ENCODE results near the gene ENOX1.
A peak's percentile ranks its signal among the peaks of the same experiment; 100 is the strongest.

The ENOX1 gene

GRCh38 chr13:43787518-43787891, 733 bp upstream of the ENOX1 start:
- no peak overlapping the region for H3K27ac ChIP-seq (ENCODE audit: low read depth in 2 of 2, low read length in 2 of 2)
- peaks cover 11 to 16% of the 10 kb centered on the region in 2 donors for H3K4me1 ChIP-seq (ENCODE audit: control insufficient read depth in 2 of 2, insufficient read depth in 2 of 2, low read length in 2 of 2)
- peaks cover 10 to 15% of the 10 kb centered on the region in 2 donors for H3K27me3 ChIP-seq (ENCODE audit: control insufficient read depth in 2 of 2, insufficient read depth in 2 of 2, low read length in 2 of 2)
- no peaks in the 10 kb centered on the region for H3K9me3 ChIP-seq (ENCODE audit: control insufficient read depth in 2 of 2, low read length in 2 of 2)
- H3K9ac ChIP-seq (ENCODE audit: low read depth in 1 of 2, low read length in 2 of 2), result peak overlapping the region in 1 of 2 donors; percentile 46
- H3K36me3 ChIP-seq (ENCODE audit: control insufficient read depth in 2 of 2, insufficient read depth in 2 of 2, low read length in 2 of 2), result no peaks in the 10 kb centered on the region
- peak overlapping the region; percentile 59 to 62 for H3K4me3 ChIP-seq (ENCODE audit: low read length in 2 of 2)

- Histone ChIP-seq H3K27me3 (ENCODE audit: control insufficient read depth in 2 of 2, insufficient read depth in 2 of 2, low read length in 2 of 2) (peaks cover 10 to 15% of the 10 kb centered on the region in 2 donors), H3K9ac (ENCODE audit: low read depth in 1 of 2, low read length in 2 of 2) (peak overlapping the region in 1 of 2 donors; percentile 46), H3K9me3 (ENCODE audit: control insufficient read depth in 2 of 2, low read length in 2 of 2) (no peaks in the 10 kb centered on the region), H3K27ac (ENCODE audit: low read depth in 2 of 2, low read length in 2 of 2) (peak overlapping the region in 1 of 2 donors; percentile 32), H3K4me1 (ENCODE audit: control insufficient read depth in 2 of 2, insufficient read depth in 2 of 2, low read length in 2 of 2) (peaks cover 11 to 16% of the 10 kb centered on the region in 2 donors), H3K36me3 (ENCODE audit: control insufficient read depth in 2 of 2, insufficient read depth in 2 of 2, low read length in 2 of 2) (no peaks in the 10 kb centered on the region), H3K4me3 (ENCODE audit: low read length in 2 of 2) (peak overlapping the region; percentile 59 to 62)
These were observed 353 bp downstream of the ENOX1 start for GRCh38 chr13:43786472-43786765.

GRCh38 chr13:43785650-43786471, 911 bp downstream of the ENOX1 start:
- peak overlapping the region in 1 of 2 donors; percentile 46 for H3K9ac ChIP-seq (ENCODE audit: low read depth in 1 of 2, low read length in 2 of 2)
- no peaks in the 10 kb centered on the region for H3K9me3 ChIP-seq (ENCODE audit: control insufficient read depth in 2 of 2, low read length in 2 of 2)
- H3K4me3 ChIP-seq (ENCODE audit: low read length in 2 of 2), result peak overlapping the region; percentile 59 to 62
- peaks cover 10 to 15% of the 10 kb centered on the region in 2 donors for H3K27me3 ChIP-seq (ENCODE audit: control insufficient read depth in 2 of 2, insufficient read depth in 2 of 2, low read length in 2 of 2)
- peaks cover 11 to 16% of the 10 kb centered on the region in 2 donors for H3K4me1 ChIP-seq (ENCODE audit: control insufficient read depth in 2 of 2, insufficient read depth in 2 of 2, low read length in 2 of 2)
- peak overlapping the region in 1 of 2 donors; percentile 32 for H3K27ac ChIP-seq (ENCODE audit: low read depth in 2 of 2, low read length in 2 of 2)
- no peaks in the 10 kb centered on the region for H3K36me3 ChIP-seq (ENCODE audit: control insufficient read depth in 2 of 2, insufficient read depth in 2 of 2, low read length in 2 of 2)

DNA sequence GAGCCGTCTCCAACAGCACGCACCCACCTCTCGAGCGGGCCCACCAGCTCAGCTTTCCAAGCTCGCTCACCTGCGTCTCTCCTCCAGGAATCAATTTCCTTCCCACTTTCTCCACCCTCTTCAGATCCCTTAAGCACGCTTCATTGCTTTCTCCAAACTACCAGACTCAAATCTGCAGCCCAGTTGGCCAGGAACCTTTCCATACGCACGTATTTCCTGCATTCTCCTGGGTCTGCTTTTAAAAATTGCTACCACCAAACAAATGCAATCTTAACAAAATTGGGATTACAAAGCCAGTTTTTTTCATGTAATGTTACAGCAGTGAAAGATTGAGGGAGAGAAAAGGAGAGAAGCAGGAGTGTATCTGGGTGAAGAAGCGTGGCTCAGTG, 1.5 kb downstream of the ENOX1 start:
- Histone ChIP-seq H3K9me3 (ENCODE audit: control insufficient read depth in 2 of 2, low read length in 2 of 2) (no peaks in the 10 kb centered on the region), H3K4me1 (ENCODE audit: control insufficient read depth in 2 of 2, insufficient read depth in 2 of 2, low read length in 2 of 2) (peaks cover 11 to 16% of the 10 kb centered on the region in 2 donors), H3K4me3 (ENCODE audit: low read length in 2 of 2) (peak overlapping the region; percentile 55 to 62), H3K36me3 (ENCODE audit: control insufficient read depth in 2 of 2, insufficient read depth in 2 of 2, low read length in 2 of 2) (no peaks in the 10 kb centered on the region), H3K9ac (ENCODE audit: low read depth in 1 of 2, low read length in 2 of 2) (no peak overlapping the region), H3K27me3 (ENCODE audit: control insufficient read depth in 2 of 2, insufficient read depth in 2 of 2, low read length in 2 of 2) (peaks cover 10 to 15% of the 10 kb centered on the region in 2 donors), H3K27ac (ENCODE audit: low read depth in 2 of 2, low read length in 2 of 2) (no peak overlapping the region)

DNA sequence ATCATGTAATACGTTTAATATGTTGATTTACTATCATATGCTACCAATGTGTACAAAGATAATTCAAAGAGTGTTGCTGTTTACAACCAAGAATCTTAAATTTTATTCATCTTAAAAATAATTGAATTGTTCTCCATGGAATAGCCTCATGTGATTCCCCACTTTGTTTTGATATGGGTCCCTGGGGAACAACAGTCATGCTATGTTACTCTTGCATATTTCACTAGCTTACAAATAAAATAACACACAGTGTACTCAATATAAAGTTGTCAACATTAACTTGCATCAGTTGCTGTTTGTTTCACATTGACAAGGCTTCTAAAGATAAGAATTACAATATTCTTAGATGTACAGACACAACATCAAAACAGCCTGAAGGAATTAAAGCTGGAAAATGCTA, 2.3 kb downstream of the ENOX1 start:
- no peak overlapping the region for H3K4me3 ChIP-seq (ENCODE audit: low read length in 2 of 2)
- H3K4me1 ChIP-seq (ENCODE audit: control insufficient read depth in 2 of 2, insufficient read depth in 2 of 2, low read length in 2 of 2), result peaks cover 11 to 16% of the 10 kb centered on the region in 2 donors
- no peaks in the 10 kb centered on the region for H3K36me3 ChIP-seq (ENCODE audit: control insufficient read depth in 2 of 2, insufficient read depth in 2 of 2, low read length in 2 of 2)
- H3K9ac ChIP-seq (ENCODE audit: low read depth in 1 of 2, low read length in 2 of 2), result no peak overlapping the region
- H3K27me3 ChIP-seq (ENCODE audit: control insufficient read depth in 2 of 2, insufficient read depth in 2 of 2, low read length in 2 of 2), result peaks cover 10 to 15% of the 10 kb centered on the region in 2 donors
- H3K27ac ChIP-seq (ENCODE audit: low read depth in 2 of 2, low read length in 2 of 2), result no peak overlapping the region
- H3K9me3 ChIP-seq (ENCODE audit: control insufficient read depth in 2 of 2, low read length in 2 of 2), result no peaks in the 10 kb centered on the region

- H3K36me3 ChIP-seq (ENCODE audit: control insufficient read depth in 2 of 2, insufficient read depth in 2 of 2, low read length in 2 of 2), result no peaks in the 10 kb centered on the region
- H3K27ac ChIP-seq (ENCODE audit: low read depth in 2 of 2, low read length in 2 of 2), result no peak overlapping the region
- no peaks in the 10 kb centered on the region for H3K9me3 ChIP-seq (ENCODE audit: control insufficient read depth in 2 of 2, low read length in 2 of 2)
- H3K4me3 ChIP-seq (ENCODE audit: low read length in 2 of 2), result no peak overlapping the region
- H3K4me1 ChIP-seq (ENCODE audit: control insufficient read depth in 2 of 2, insufficient read depth in 2 of 2, low read length in 2 of 2), result peaks cover 11 to 16% of the 10 kb centered on the region in 2 donors
- H3K9ac ChIP-seq (ENCODE audit: low read depth in 1 of 2, low read length in 2 of 2), result no peak overlapping the region
- peaks cover 10 to 15% of the 10 kb centered on the region in 2 donors for H3K27me3 ChIP-seq (ENCODE audit: control insufficient read depth in 2 of 2, insufficient read depth in 2 of 2, low read length in 2 of 2)
These were observed 3.0 kb downstream of the ENOX1 start for GRCh38 chr13:43783820-43784219.

DNA sequence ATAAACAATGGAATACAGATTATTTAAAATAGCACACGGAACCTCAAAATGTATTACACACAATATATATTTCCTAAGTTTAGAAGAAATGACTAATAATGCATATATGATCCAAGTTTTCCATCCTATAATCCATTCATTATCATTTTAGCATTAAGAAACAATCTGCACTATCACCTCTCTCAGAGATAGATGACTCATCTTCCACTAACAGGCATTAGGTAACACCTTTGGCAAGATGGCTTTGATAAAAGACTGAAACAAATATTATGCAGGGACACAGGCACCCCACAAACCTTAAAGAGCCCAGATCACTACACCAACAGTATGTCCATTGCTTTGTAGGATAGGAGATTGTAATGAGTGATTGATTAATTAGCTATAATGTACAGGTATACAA, 4.1 kb downstream of the ENOX1 start:
- peaks cover 7% of the 10 kb centered on the region in 2 donors for H3K27me3 ChIP-seq (ENCODE audit: control insufficient read depth in 2 of 2, insufficient read depth in 2 of 2, low read length in 2 of 2)
- H3K36me3 ChIP-seq (ENCODE audit: control insufficient read depth in 2 of 2, insufficient read depth in 2 of 2, low read length in 2 of 2), result no peaks in the 10 kb centered on the region
- no peak overlapping the region for H3K4me3 ChIP-seq (ENCODE audit: low read length in 2 of 2)
- no peak overlapping the region for H3K9ac ChIP-seq (ENCODE audit: low read depth in 1 of 2, low read length in 2 of 2)
- no peaks in the 10 kb centered on the region for H3K9me3 ChIP-seq (ENCODE audit: control insufficient read depth in 2 of 2, low read length in 2 of 2)
- no peak overlapping the region for H3K27ac ChIP-seq (ENCODE audit: low read depth in 2 of 2, low read length in 2 of 2)
- peaks cover 10 to 16% of the 10 kb centered on the region in 2 donors for H3K4me1 ChIP-seq (ENCODE audit: control insufficient read depth in 2 of 2, insufficient read depth in 2 of 2, low read length in 2 of 2)

DNA sequence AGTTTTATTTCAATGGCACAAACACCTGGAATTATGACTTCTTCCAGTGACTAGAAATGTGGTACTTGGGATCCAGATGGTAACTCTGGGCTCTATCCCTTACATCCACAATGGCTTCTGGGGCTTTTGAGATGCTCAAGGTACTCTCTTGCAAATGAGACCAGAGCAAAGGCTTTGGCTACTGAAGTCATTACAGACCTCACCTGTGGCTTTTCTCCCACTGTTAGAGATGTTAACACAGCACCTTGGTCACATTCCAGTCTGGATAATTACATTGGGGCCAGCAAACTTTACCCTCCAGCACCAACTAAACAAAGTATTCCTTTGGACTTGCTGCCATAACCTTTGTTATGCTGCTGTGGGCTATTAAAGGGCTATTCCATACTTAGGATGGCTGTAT, 6.1 kb downstream of the ENOX1 start:
- Histone ChIP-seq H3K9ac (ENCODE audit: low read depth in 1 of 2, low read length in 2 of 2) (no peak overlapping the region), H3K27ac (ENCODE audit: low read depth in 2 of 2, low read length in 2 of 2) (no peak overlapping the region), H3K9me3 (ENCODE audit: control insufficient read depth in 2 of 2, low read length in 2 of 2) (no peaks in the 10 kb centered on the region), H3K4me3 (ENCODE audit: low read length in 2 of 2) (no peak overlapping the region), H3K4me1 (ENCODE audit: control insufficient read depth in 2 of 2, insufficient read depth in 2 of 2, low read length in 2 of 2) (peaks cover 0 to under 1% of the 10 kb centered on the region in 2 donors), H3K36me3 (ENCODE audit: control insufficient read depth in 2 of 2, insufficient read depth in 2 of 2, low read length in 2 of 2) (no peaks in the 10 kb centered on the region), H3K27me3 (ENCODE audit: control insufficient read depth in 2 of 2, insufficient read depth in 2 of 2, low read length in 2 of 2) (peaks cover 0 to 2% of the 10 kb centered on the region in 2 donors)

DNA sequence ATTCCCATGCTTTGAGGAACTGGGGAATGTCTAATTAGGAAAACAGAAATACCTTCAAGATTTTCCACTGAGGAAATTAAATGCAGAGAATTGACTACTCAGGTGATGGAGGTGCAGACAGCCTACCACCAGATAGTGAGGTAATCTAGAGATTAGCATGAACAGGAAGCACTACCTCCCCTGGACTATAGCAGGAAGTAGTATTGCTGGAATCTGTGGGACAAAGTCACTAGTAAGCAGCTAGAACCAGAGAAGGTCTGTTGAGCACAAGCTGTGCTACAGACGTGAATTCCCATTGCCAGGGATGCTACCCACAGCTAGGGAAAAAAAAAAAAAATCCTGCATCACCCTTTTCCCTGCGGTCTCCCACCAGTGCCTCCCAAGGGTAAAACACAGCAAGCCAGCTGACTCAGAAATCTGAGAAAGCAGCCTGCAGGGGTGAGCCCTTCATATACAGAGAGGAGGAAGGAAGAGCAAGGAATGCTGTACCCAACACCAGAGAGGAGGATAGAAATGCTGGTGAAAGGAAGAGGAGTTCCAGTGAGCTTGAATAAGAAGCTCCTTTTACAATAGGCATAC, 10.2 kb downstream of the ENOX1 start:
- Histone ChIP-seq H3K27me3 (ENCODE audit: control insufficient read depth in 2 of 2, insufficient read depth in 2 of 2, low read length in 2 of 2) (no peaks in the 10 kb centered on the region), H3K4me3 (ENCODE audit: low read length in 2 of 2) (no peak overlapping the region), H3K9me3 (ENCODE audit: control insufficient read depth in 2 of 2, low read length in 2 of 2) (no peaks in the 10 kb centered on the region), H3K4me1 (ENCODE audit: control insufficient read depth in 2 of 2, insufficient read depth in 2 of 2, low read length in 2 of 2) (no peaks in the 10 kb centered on the region), H3K9ac (ENCODE audit: low read depth in 1 of 2, low read length in 2 of 2) (no peak overlapping the region), H3K36me3 (ENCODE audit: control insufficient read depth in 2 of 2, insufficient read depth in 2 of 2, low read length in 2 of 2) (no peaks in the 10 kb centered on the region), H3K27ac (ENCODE audit: low read depth in 2 of 2, low read length in 2 of 2) (no peak overlapping the region)

DNA sequence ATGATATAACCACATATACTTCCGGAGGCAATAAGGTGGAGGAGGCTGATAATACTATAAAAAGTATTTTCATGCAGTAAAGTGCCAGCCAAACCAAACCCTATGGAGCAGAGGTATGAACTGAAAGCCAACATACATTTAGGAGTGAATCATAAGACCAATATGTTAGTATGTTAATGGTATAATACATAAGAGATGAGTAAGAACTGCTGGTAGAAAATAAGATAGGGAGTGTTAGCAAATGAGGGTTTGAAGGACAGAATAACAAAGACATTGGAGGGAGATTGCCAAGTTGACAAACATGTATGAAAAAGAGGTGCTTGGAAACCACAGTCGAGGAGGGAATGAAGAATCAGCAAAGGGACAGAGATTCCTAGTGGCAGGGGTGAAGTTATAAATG, 10.8 kb downstream of the ENOX1 start:
- Histone ChIP-seq H3K9ac (ENCODE audit: low read depth in 1 of 2, low read length in 2 of 2) (no peak overlapping the region), H3K36me3 (ENCODE audit: control insufficient read depth in 2 of 2, insufficient read depth in 2 of 2, low read length in 2 of 2) (no peaks in the 10 kb centered on the region), H3K27ac (ENCODE audit: low read depth in 2 of 2, low read length in 2 of 2) (no peak overlapping the region), H3K27me3 (ENCODE audit: control insufficient read depth in 2 of 2, insufficient read depth in 2 of 2, low read length in 2 of 2) (no peaks in the 10 kb centered on the region), H3K4me1 (ENCODE audit: control insufficient read depth in 2 of 2, insufficient read depth in 2 of 2, low read length in 2 of 2) (no peaks in the 10 kb centered on the region), H3K4me3 (ENCODE audit: low read length in 2 of 2) (no peak overlapping the region), H3K9me3 (ENCODE audit: control insufficient read depth in 2 of 2, low read length in 2 of 2) (no peaks in the 10 kb centered on the region)

All from mucosa of rectum (tissue), 2 donors.